Spleen (tissue), 11 donors: Measurements from ENCODE around the gene ATXN7. TPM values are rescaled to one million over a fixed set of nuclear protein-coding genes. Genes with fewer than 3 reads are reported as not detected.
A peak's percentile ranks its signal among the peaks of the same experiment; 100 is the strongest.

ENCODE experiments used
- DNase-seq: peaks from one replicate; pipeline ENCODE4 v3.0.0-alpha.2; 2020
- H3K27ac ChIP-seq, 8 donors: fragments of 200-600 bp; sonication (generic) in 7 of 8; 1 replicate in 4 of 8; 2 replicates in 4 of 8; pipeline versions ENCODE4 v1.5.0 to v1.8.0; 2016 to 2021; ENCODE audit warnings: inconsistent platforms in 4 of 8, mild to moderate bottlenecking in 4 of 8, moderate library complexity in 1 of 8
- H3K27me3 ChIP-seq, 7 donors: fragments of 200-600 bp; sonication (generic) in 6 of 7; replicated peaks in 1 of 7; 1 replicate in 4 of 7; 2 replicates in 3 of 7; pipeline versions ENCODE4 v1.5.0 to v1.8.0; 2016 to 2021; ENCODE audit warnings: inconsistent platforms in 3 of 7, mild to moderate bottlenecking in 1 of 7
- H3K36me3 ChIP-seq, 6 donors: fragments of 200-600 bp; sonication (generic) in 5 of 6; 1 replicate in 4 of 6; 2 replicates in 2 of 6; pipeline versions ENCODE4 v1.5.0 to v1.8.0; 2016 to 2021; ENCODE audit warnings: inconsistent platforms in 2 of 6
- H3K4me1 ChIP-seq, 6 donors: fragments of 200-600 bp; sonication (generic) in 5 of 6; 1 replicate in 3 of 6; 2 replicates in 3 of 6; pipeline versions ENCODE4 v1.5.0 to v1.8.0; 2016 to 2021; ENCODE audit warnings: inconsistent platforms in 3 of 6
- H3K4me3 ChIP-seq, 8 donors: fragments of 200-600 bp; sonication (generic) in 7 of 8; 1 replicate in 4 of 8; 2 replicates in 4 of 8; pipeline versions ENCODE4 v1.5.0 to v1.8.0; 2016 to 2021; ENCODE audit warnings: inconsistent platforms in 4 of 8, mild to moderate bottlenecking in 4 of 8, moderate library complexity in 2 of 8
- H3K9me3 ChIP-seq, 8 donors: fragments of 200-600 bp; sonication (generic) in 7 of 8; 1 replicate in 4 of 8; 2 replicates in 4 of 8; pipeline versions ENCODE4 v1.5.0 to v1.8.0; 2016 to 2021; ENCODE audit warnings: inconsistent platforms in 4 of 8
- POLR2A ChIP-seq, 3 donors: fragments of 450-650 bp; IDR thresholded peaks; one replicate each; pipeline ENCODE4 v1.5.1; 2017; ENCODE audit warnings: antibody characterized with exemption in 3 of 3, mild to moderate bottlenecking in 1 of 3
- POLR2AphosphoS5 ChIP-seq, 3 donors: sonication (generic); formaldehyde crosslinking; IDR thresholded peaks; one replicate each; pipeline ENCODE4 v1.5.1; 2017; ENCODE audit warnings: antibody characterized with exemption in 3 of 3
- WGBS, 5 donors: extraction: QIAGEN DNeasy Blood & Tissue Kit in 3 of 5; methylation state at CpG; one replicate each; pipeline versions ENCODE4 v1.1.5 to v1.1.7; 2013 to 2018; 5-methylcytosine and 5-hydroxymethylcytosine counted together
- intact Hi-C: fragments of 100-400 bp; cut with DNase I; formaldehyde crosslinking; loops from one replicate; pipeline ENCODE4 v1.15.0; 2023; ENCODE audit warnings: low total_unique reads
- polyA plus RNA-seq, 3 donors: library from polyadenylated mRNA; stranded (reverse); fragments of 200-250 nt; gene quantifications; one replicate each; pipeline ENCODE4 v1.2.1, GENCODE V29; 2013
- total RNA-seq, 7 donors: library from RNA; depleted of rRNA in 3 of 7; stranded (reverse); fragments of >200 nt in 3 of 7; fragmentation: NEBNext Ultra II Directional in 4 of 7; extraction: Animal tissue kit (Norgen Biotek cat#: 25700) in 4 of 7; gene quantifications; one replicate each; pipeline versions ENCODE4 v1.1.0 to v1.2.1, GENCODE V29; 2016 to 2021
- TF ChIP-seq, protein P1 (sequence below), 11 experiments: fragments of 200-600 bp in 7 of 11; fragments of 450-650 bp in 4 of 11; sonication (generic) in 4 of 11; IDR thresholded peaks in 8 of 11; conservative IDR thresholded peaks in 3 of 11; 1 replicate in 7 of 11; 2 replicates in 4 of 11; pipeline versions ENCODE4 v1.4.0 to v1.8.0; 2016 to 2021; ENCODE audit warnings: antibody characterized with exemption in 11 of 11, inconsistent platforms in 4 of 11, mild to moderate bottlenecking in 1 of 11
- donor health status: healthy with polysubstance abuse.
- donor health status: DM: no; HTN: no; CAD: no; lungs with moderate emphysema.
- donor health status: DM: no; HTN: no; CAD: no.
- donor health status: Bipolar disorder and iron deficiency.
- donor health status: healthy.
- donor health status: DM: no; HTN: no; CAD: no.
- donor health status: DM: yes; HTN: yes; CAD: no.

Gene ATXN7
- total and polyA plus RNA-seq, 10 donors = 1.9 to 91.8 (median 54.7) TPM

DNA sequence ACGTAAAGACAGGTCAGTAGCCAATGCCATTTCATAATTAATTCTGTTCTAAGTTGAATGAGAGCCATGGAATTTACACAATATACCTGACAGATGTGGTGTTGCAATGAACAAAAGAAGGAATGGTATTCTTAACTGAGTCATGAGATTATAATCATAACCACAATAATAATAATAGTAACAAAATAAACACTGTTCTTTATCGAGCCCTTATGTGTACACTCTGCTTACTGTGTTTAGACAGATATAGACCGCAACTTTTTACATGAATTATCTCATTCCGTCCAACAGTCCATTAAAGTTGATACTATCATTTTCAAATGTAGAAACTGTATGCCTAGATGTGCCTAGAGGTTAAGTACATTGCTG, 76.7 kb downstream of the ATXN7 start:
- peaks cover 0 to 27% (median 0%) of the 10 kb centered on the region in 6 donors for H3K36me3 ChIP-seq
- intact Hi-C loops = no loop called here
- TF ChIP-seq, protein P1, sequence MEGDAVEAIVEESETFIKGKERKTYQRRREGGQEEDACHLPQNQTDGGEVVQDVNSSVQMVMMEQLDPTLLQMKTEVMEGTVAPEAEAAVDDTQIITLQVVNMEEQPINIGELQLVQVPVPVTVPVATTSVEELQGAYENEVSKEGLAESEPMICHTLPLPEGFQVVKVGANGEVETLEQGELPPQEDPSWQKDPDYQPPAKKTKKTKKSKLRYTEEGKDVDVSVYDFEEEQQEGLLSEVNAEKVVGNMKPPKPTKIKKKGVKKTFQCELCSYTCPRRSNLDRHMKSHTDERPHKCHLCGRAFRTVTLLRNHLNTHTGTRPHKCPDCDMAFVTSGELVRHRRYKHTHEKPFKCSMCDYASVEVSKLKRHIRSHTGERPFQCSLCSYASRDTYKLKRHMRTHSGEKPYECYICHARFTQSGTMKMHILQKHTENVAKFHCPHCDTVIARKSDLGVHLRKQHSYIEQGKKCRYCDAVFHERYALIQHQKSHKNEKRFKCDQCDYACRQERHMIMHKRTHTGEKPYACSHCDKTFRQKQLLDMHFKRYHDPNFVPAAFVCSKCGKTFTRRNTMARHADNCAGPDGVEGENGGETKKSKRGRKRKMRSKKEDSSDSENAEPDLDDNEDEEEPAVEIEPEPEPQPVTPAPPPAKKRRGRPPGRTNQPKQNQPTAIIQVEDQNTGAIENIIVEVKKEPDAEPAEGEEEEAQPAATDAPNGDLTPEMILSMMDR (IDR thresholded peaks at IDR 0.05 in 8 of 11, conservative IDR thresholded peaks at IDR 0.05 in 3 of 11) = no peak
- no peak for TF ChIP-seq POLR2AphosphoS5 (IDR thresholded peaks at IDR 0.05)
- TF ChIP-seq POLR2A (IDR thresholded peaks at IDR 0.05) = no peak
- no peaks in the 10 kb centered on the region for H3K9me3 ChIP-seq
- no peak overlapping the region for H3K4me3 ChIP-seq
- WGBS, 5 donors = 88 to 94% (median 90%) methylated on average over 4 of the region's 4 CpGs
- no peaks in the 10 kb centered on the region for H3K27me3 ChIP-seq
- peaks cover 0 to 78% (median 40%) of the 10 kb centered on the region in 6 donors for H3K4me1 ChIP-seq
- no peak overlapping the region for H3K27ac ChIP-seq
- no peak for DNase-seq

DNA sequence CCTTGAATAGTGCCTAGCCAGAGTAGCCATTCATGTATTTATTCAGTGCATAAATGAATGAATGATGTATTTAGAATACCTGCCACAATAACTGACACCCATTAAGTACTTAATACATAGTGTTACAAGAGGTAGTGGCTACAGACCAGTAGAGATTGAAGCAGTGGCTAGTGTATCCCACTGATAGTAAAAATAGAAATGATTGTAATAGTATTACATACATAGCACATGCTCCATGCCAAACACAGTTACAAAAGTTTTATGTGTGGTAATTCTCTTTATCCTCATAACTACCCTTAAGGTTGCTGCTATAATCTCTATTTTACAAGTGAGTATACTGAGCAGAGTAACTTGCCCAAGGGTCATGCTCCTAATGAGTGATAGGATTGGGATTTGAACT, 78.9 kb downstream of the ATXN7 start:
- Histone ChIP-seq H3K27ac (no peak overlapping the region), H3K27me3 (no peaks in the 10 kb centered on the region), H3K4me3 (no peak overlapping the region), H3K9me3 (no peaks in the 10 kb centered on the region), H3K36me3 (peaks cover 0 to 27% (median 0%) of the 10 kb centered on the region in 6 donors), H3K4me1 (peaks cover 3 to 78% (median 36%) of the 10 kb centered on the region in 6 donors)
- DNase-seq = no peak
- intact Hi-C loops = no loop called here
- no peak for TF ChIP-seq POLR2AphosphoS5 (IDR thresholded peaks at IDR 0.05)
- TF ChIP-seq, protein P1 (IDR thresholded peaks at IDR 0.05 in 8 of 11, conservative IDR thresholded peaks at IDR 0.05 in 3 of 11) = no peak
- no peak for TF ChIP-seq POLR2A (IDR thresholded peaks at IDR 0.05)

DNA sequence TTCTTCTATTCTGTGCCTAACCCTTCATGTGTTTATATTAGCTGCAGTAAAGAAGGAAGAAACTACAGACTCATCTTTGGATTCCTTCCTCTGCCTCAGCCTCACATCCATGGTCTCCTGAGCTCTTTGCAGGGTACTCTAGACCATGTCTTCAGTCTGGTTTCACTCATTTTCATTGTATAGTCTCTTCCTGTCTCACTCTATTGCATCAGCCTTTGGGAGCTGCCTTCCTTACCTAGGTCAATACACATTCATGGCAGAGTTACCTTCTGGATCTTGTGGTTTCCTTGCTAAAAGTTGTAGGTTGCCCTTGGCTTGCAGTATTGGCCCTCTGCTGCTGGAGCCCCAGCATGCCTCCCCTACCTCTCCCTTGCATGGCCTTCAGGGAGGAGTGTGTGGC, 80.0 kb downstream of the ATXN7 start:
- no peak overlapping the region for H3K4me3 ChIP-seq
- DNase-seq = no peak
- H3K27me3 ChIP-seq = no peaks in the 10 kb centered on the region
- H3K27ac ChIP-seq = no peak overlapping the region
- H3K36me3 ChIP-seq = peaks cover 0 to 27% (median 0%) of the 10 kb centered on the region in 6 donors
- intact Hi-C loops = no loop called here
- peaks cover 3 to 76% (median 25%) of the 10 kb centered on the region in 6 donors for H3K4me1 ChIP-seq
- H3K9me3 ChIP-seq = no peaks in the 10 kb centered on the region
- TF ChIP-seq, protein P1 (IDR thresholded peaks at IDR 0.05 in 8 of 11, conservative IDR thresholded peaks at IDR 0.05 in 3 of 11) = no peak
- TF ChIP-seq POLR2AphosphoS5 (IDR thresholded peaks at IDR 0.05) = no peak
- no peak for TF ChIP-seq POLR2A (IDR thresholded peaks at IDR 0.05)

DNA sequence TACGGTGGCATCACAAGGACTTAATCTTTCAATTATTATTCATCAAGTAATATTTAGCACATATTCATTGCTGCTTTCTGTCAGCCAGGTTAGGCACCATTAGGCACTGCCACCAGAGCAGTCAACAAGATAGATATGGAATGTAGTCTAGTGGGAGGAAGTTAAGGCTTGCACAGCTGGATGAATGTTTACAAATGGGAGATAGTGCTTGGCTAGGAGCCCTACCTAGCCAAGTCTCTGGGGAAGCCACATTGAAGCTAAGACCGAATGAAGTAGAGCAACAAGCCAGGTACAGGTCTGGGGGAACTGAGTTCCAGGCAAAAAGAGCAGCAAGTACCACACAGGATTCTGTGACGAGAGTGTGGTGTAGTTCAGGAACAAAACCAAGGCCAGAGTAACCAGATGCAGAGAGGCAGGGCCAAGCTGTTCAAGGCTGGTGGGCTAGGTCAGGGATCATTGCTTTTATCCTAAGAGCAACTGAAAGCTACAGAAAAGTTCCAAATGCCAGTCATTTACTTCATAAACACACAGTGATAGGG, 82.0 kb downstream of the ATXN7 start:
- Histone ChIP-seq H3K27me3 (no peaks in the 10 kb centered on the region), H3K27ac (peak overlapping the region in 2 of 8 donors; percentile 35 to 40), H3K9me3 (no peaks in the 10 kb centered on the region), H3K36me3 (peaks cover 0 to 32% (median 0%) of the 10 kb centered on the region in 6 donors), H3K4me3 (no peak overlapping the region), H3K4me1 (peaks cover 4 to 81% (median 21%) of the 10 kb centered on the region in 6 donors)
- DNase-seq = no peak
- TF ChIP-seq POLR2AphosphoS5 (IDR thresholded peaks at IDR 0.05) (no peak), POLR2A (IDR thresholded peaks at IDR 0.05) (no peak)
- TF ChIP-seq, protein P1 (IDR thresholded peaks at IDR 0.05 in 8 of 11, conservative IDR thresholded peaks at IDR 0.05 in 3 of 11) = no peak
- 79 to 85% (median 82%) methylated on average over 3 of the region's 3 CpGs for WGBS, 5 donors
- intact Hi-C loops = no loop called here
